Loucy (cell line): ENCODE data around the gene FLRT1.

Experiments used
- H2AFZ ChIP-seq: fragments of 200-600 bp; sonication (generic); 2 replicates; pipeline ENCODE4 v1.6.0; 2016; ENCODE audit warnings: antibody characterized with exemption, mild to moderate bottlenecking, low read length, moderate library complexity
- H3F3A ChIP-seq: fragments of 200-600 bp; 2 replicates; pipeline ENCODE4 v1.6.0; 2016; ENCODE audit warnings: antibody characterized with exemption, low read depth, mild to moderate bottlenecking
- H3K27me3 ChIP-seq: fragments of 200-600 bp; sonication (generic); 2 replicates; pipeline ENCODE4 v1.6.1; 2014; ENCODE audit warnings: low read length, mild to moderate bottlenecking; ENCODE audit not compliant: insufficient read depth, poor library complexity, severe bottlenecking
- H3K36me3 ChIP-seq: fragments of 200-600 bp; sonication (generic); 2 replicates; pipeline ENCODE4 v1.6.1; 2016; ENCODE audit warnings: low read length; ENCODE audit not compliant: insufficient read depth
- H3K4me1 ChIP-seq: fragments of 200-600 bp; sonication (generic); 2 replicates; pipeline ENCODE4 v1.5.1; 2014; ENCODE audit warnings: low read length, mild to moderate bottlenecking; ENCODE audit not compliant: insufficient read depth, poor library complexity, severe bottlenecking
- H3K4me2 ChIP-seq: fragments of 200-600 bp; sonication (generic); 2 replicates; pipeline ENCODE4 v1.6.0; 2014; ENCODE audit warnings: antibody characterized with exemption, low read length, low read depth, mild to moderate bottlenecking; ENCODE audit not compliant: poor library complexity, severe bottlenecking
- H3K4me3 ChIP-seq: fragments of 200-600 bp; sonication (generic); 2 replicates; pipeline ENCODE4 v1.5.1; 2014; ENCODE audit warnings: low read length, mild to moderate bottlenecking, mixed read lengths; ENCODE audit not compliant: poor library complexity, severe bottlenecking
- H3K79me2 ChIP-seq: fragments of 200-600 bp; sonication (generic); 2 replicates; pipeline ENCODE4 v1.6.1; 2014; ENCODE audit warnings: low read length; ENCODE audit not compliant: insufficient read depth
- H3K9ac ChIP-seq: fragments of 200-600 bp; sonication (generic); 2 replicates; pipeline ENCODE4 v1.6.0; 2014; ENCODE audit warnings: mild to moderate bottlenecking, low read depth, low read length, moderate library complexity; ENCODE audit not compliant: poor library complexity, severe bottlenecking
- H3K9me2 ChIP-seq: fragments of 200-600 bp; sonication (generic); replicated peaks from 2 replicates; pipeline ENCODE4 v1.6.1; 2016; ENCODE audit warnings: low read depth, low read length, mixed read lengths
- H3K9me3 ChIP-seq: fragments of 200-600 bp; sonication (generic); 2 replicates; pipeline ENCODE4 v1.6.1; 2014; ENCODE audit warnings: mild to moderate bottlenecking, antibody characterized with exemption, low read length, low read depth; ENCODE audit not compliant: insufficient read depth
- H4K20me1 ChIP-seq: fragments of 200-600 bp; sonication (generic); 2 replicates; pipeline ENCODE4 v1.6.0; 2014; ENCODE audit warnings: antibody characterized with exemption, low read length, mild to moderate bottlenecking; ENCODE audit not compliant: insufficient read depth, poor library complexity, severe bottlenecking
- EZH2phosphoT487 ChIP-seq: fragments of 200-600 bp; IDR thresholded peaks from 2 replicates; pipeline ENCODE4 v1.6.1; 2018; ENCODE audit warnings: antibody characterized with exemption, mild to moderate bottlenecking, moderate library complexity, borderline replicate concordance
- TF ChIP-seq, protein P1 (sequence below): fragments of 200-600 bp; sonication (generic); conservative IDR thresholded peaks from 2 replicates; pipeline ENCODE4 v1.5.1; 2014; ENCODE audit warnings: mild to moderate bottlenecking, antibody characterized with exemption, low read length

The FLRT1 gene

DNA sequence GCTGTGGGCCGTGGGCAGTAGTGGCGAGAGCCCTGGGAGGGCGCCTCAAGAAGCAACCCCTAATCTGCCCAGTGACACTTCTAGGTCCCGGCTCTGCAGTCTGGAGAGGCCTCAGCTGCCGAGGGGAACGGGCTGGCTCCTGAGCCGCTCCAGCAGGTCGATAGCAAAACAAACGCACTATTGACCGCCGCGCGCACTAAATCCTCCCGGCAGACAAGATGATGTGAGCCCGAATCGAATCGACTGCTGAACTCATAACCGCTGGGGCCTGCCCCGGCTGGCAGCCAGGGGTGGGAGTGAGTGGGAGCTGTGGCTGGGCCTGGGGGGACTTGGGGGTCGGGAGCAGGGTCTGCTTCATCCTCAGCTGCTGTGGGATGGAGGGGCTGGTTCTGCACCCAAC lies 36.1 kb downstream of the FLRT1 start:
- no peaks in the 10 kb centered on the region for H3K9me3 ChIP-seq
- no peaks in the 10 kb centered on the region for H3K27me3 ChIP-seq
- H3F3A ChIP-seq: no peaks in the 10 kb centered on the region
- no peak overlapping the region for H3K4me3 ChIP-seq
- H3K9me2 ChIP-seq: no peaks in the 10 kb centered on the region
- no peak overlapping the region for H3K9ac ChIP-seq
- H3K4me2 ChIP-seq: no peak overlapping the region
- no peaks in the 10 kb centered on the region for H4K20me1 ChIP-seq
- H3K79me2 ChIP-seq: no peaks in the 10 kb centered on the region
- TF ChIP-seq, protein P1, sequence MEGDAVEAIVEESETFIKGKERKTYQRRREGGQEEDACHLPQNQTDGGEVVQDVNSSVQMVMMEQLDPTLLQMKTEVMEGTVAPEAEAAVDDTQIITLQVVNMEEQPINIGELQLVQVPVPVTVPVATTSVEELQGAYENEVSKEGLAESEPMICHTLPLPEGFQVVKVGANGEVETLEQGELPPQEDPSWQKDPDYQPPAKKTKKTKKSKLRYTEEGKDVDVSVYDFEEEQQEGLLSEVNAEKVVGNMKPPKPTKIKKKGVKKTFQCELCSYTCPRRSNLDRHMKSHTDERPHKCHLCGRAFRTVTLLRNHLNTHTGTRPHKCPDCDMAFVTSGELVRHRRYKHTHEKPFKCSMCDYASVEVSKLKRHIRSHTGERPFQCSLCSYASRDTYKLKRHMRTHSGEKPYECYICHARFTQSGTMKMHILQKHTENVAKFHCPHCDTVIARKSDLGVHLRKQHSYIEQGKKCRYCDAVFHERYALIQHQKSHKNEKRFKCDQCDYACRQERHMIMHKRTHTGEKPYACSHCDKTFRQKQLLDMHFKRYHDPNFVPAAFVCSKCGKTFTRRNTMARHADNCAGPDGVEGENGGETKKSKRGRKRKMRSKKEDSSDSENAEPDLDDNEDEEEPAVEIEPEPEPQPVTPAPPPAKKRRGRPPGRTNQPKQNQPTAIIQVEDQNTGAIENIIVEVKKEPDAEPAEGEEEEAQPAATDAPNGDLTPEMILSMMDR: no peak
- no peak for TF ChIP-seq EZH2phosphoT487
- H3K4me1 ChIP-seq: no peaks in the 10 kb centered on the region
- no peaks in the 10 kb centered on the region for H3K36me3 ChIP-seq
- no peak overlapping the region for H2AFZ ChIP-seq

DNA sequence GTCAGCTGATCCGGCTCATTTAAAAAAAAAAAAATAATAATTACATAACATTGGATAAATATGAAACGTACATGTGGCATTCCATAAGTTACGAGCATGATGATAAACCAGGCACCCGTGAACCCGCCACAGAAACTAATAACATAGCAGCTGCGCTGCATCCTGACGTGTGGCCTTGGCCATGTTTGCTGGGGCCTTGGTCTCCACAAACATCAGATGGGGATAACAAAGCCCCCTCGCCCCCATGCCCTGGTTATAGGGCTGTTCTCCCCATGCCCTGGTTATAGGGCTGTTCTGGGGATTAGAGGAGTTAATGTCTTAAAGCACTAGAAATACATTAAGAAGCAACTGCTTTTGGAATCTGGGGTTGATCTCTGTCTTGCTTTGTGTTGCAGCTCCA lies 36.7 kb downstream of the FLRT1 start:
- H3K9ac ChIP-seq: no peak overlapping the region
- no peaks in the 10 kb centered on the region for H3K9me3 ChIP-seq
- no peak overlapping the region for H3K4me2 ChIP-seq
- no peak overlapping the region for H3K4me3 ChIP-seq
- H3K36me3 ChIP-seq: no peaks in the 10 kb centered on the region
- no peak overlapping the region for H2AFZ ChIP-seq
- H3K27me3 ChIP-seq: no peaks in the 10 kb centered on the region
- H4K20me1 ChIP-seq: no peaks in the 10 kb centered on the region
- H3K4me1 ChIP-seq: no peaks in the 10 kb centered on the region
- no peaks in the 10 kb centered on the region for H3K9me2 ChIP-seq
- H3F3A ChIP-seq: no peaks in the 10 kb centered on the region
- H3K79me2 ChIP-seq: no peaks in the 10 kb centered on the region
- TF ChIP-seq, protein P1: no peak
- no peak for TF ChIP-seq EZH2phosphoT487

DNA sequence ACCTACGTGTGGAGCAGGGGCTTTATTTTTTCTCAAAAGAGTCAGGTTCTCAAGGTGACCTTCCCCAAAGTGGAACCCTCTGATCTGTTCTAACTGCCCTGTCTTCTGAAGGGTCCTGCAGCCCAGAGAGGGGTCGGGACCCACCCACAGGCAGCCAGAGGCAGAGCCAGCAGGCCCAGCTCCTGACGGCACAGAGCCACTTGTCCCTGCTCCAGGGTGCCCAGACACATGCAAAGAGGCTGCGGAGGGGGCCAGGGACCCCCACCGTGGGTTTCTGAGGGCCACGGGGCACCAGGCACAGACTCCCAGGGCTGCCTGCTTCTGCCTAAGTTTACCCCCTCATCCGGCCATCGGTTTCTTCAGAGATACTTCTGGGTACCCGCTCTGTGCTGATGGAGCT lies 37.1 kb downstream of the FLRT1 start:
- Histone ChIP-seq H3K4me2 (no peak overlapping the region), H3K9me2 (no peaks in the 10 kb centered on the region), H3K9me3 (no peaks in the 10 kb centered on the region), H3K4me1 (no peaks in the 10 kb centered on the region), H3K79me2 (no peaks in the 10 kb centered on the region), H3F3A (no peaks in the 10 kb centered on the region), H4K20me1 (no peaks in the 10 kb centered on the region), H3K27me3 (no peaks in the 10 kb centered on the region), H3K4me3 (no peak overlapping the region), H3K36me3 (no peaks in the 10 kb centered on the region), H3K9ac (no peak overlapping the region), H2AFZ (no peak overlapping the region)
- no peak for TF ChIP-seq EZH2phosphoT487
- TF ChIP-seq, protein P1: no peak
